NCI-H128 (cell line): ENCODE data around the gene ROR1.

Source experiments
- DNase-seq: peaks from one replicate; lab custom pipeline; 2025; ENCODE audit not compliant: unreplicated experiment; lab: John Stamatoyannopoulos, UW

ROR1 gene

DNA sequence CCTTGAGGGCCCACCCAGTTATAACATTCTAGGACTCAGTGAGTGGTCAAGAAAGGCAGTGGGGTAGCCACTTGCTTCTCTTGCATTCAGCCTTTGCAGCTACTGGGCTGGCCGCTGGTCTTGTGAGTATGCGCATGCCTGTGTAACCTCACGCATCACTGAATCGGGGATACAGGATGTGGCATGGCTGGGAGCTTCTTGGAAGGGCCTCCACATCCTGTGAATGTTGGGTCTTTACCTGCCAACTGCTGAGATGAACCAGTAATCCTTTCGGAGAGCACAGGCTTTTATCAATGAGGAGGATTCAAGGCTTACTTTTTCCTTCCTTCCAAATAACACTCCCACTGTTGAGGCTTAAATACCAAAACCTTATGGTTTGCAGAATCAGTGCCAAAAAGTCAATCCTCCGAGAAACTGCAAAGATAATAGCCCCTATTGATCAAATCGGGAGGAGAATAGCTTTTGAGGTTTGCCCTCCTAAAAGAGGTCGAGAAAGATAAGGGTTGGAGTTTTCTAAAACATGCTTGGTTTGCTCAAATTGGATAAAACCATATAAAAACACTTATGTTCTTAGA is 230.7 kb downstream of the ROR1 start:
- no peak for DNase-seq

DNA sequence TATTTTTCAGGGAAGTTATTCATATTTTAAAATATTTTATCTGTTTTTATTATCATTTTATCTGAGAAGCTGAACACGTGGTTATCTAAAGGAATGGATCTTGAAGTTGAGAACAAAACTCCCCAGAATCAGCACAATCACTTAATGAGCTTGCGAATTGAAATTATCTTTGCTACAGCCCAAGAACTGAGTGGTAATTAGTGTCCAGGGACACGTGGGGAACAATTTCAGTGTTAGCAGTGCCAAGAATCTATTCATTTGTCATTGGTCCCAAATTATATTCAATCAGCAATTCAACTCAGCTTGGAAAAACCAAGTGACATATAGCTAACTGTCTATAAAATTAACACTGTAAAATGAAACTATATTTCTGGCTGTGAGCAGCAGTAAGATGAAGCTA is 232.0 kb downstream of the ROR1 start:
- DNase-seq, result no peak

DNA sequence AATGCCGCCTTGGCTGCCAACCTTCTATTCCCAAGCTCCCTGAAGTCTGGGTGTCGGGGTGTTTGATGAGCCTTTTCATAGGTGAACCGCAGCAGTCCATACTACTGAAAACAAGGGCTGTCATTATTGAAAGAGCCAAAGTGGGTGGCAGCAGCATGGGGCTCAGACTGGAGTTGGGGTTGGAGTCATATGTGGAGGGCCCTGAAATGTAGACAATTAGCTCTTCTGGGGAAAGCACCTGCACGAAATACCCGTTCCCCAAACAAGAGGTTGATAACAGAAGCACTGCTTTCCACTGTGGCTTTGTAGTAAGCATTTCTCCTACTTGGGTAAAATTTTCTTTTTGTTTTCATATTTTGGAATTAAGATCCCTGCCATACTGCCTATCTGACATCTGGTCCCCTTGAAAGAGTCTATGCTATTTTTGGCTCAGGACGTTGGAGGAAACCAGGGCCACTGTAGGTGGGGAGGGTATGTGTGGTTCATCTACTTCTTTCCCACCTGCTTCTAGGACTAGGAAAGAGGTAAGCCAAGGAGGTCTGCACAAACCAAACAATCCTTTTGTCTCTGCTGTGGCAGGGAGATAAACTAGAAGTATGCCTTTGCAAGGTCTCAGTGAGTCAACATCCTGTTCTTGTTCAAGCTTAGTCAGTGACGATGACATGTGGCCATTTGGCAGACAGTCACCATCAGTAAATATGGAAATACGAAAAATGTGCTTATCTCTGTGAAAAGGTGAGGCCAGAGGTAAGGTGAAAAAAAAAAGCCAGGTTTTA is 232.6 kb downstream of the ROR1 start:
- DNase-seq, result no peak

DNA sequence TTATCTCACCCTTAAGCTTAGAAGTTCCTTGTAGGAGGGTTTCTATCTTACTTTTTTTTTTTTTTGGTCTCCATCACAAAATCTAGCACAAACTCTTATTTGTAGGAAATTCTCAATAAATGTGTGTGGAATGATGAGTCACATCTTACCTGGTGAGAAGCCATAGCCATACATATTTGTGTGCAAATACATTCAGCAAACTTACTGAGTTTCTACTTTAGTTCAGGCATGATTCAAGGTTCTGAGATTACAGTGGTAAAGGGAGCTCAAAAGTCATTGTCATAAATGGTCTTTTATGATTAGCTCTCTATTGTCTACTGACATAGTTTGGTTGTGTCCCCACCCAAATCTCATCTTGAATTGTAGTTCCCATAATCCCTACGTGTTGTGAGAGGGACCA is 236.5 kb downstream of the ROR1 start:
- DNase-seq, result no peak

DNA sequence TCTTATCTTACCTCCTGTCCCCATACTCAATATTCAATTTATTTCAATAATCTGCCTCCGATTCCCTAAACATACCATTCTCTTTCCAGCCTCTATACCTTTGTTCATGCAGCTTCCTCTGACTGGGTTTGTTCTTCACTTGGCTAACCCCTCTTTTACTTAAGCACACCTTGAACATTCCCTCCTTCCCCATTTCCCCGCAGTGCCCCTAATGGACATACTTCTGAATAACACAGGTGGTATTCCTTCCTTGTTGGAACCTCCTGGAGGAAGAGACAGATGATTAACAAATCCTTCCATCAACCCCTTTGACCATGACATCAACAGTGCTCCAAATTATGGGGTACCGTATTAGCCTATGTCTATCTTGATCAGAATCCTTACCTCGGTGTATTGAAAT is 239.6 kb downstream of the ROR1 start:
- DNase-seq, result no peak

DNA sequence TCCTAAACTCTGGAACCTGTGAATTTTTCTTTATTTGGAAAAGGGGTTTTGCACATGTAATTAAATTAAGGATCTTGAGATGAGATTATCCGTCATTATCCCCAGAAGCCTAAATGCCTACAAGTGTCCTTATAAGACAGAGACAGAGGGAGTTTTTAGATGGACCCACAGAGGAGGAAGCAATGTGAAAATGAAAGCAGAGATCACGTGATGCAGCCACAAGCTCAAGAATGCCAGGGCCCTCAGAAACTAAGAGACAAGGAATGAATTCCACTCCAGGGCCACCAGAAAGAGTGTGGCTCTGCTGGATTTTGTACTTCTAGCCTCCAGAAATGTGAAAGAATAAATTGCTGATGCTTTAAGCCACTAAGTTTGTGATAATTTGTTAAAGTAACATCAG is 246.0 kb downstream of the ROR1 start:
- DNase-seq, result no peak

DNA sequence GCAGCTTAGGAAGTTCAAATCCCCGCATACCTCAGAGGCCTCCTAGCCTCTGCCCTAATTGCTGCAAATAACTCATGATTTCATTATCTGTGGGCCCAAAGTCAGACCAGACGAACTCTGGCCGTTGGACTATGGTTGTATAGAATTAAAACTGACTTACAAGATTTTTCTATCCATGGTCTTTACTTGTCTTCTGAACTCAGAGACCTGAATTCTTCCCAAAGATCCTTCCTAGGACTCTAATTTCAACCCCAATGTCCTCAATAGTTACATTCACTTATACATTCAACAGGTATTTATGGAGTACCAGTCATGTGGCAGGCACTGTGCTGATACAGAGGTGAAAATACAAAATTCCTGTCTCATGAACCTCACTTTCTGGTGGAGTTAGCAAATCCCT is 247.2 kb downstream of the ROR1 start:
- DNase-seq, result no peak

DNA sequence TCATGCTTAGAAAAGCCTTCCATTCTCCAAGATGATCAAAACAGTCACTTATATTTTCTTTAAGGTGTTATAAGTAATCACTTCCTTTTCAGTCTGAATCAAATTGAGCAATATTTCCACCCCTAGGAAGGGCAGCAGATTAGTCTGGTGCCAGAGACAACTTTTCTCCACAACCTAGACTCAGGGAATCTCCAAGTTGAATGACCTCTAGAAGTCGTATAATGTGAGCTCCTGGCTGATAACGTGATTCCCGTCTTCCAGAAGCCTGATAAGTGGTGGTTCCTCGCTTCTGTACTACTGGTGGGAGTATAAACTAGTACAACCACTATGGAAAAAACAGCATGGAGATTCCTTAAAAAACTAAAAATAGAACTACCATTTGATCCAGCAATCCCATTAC is 251.2 kb downstream of the ROR1 start:
- DNase-seq, result no peak

DNA sequence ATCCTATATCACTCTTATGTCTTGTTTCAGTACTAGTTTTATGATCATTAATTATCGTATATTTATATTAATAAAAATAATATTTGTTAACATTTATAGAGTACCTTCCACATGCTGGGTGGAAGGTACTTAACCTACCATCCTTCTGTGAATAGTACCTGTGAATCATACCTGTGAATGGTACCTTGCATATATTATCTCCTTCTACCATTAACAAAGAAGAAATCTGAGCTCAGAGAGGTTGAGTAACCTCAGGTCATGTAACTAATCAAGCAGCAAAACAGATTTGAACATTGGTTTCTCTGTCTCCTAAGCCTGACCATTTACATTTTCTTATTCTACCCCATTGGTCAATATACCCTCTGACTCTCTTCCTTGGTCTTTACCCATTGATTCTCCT is 255.2 kb downstream of the ROR1 start:
- DNase-seq, result no peak

DNA sequence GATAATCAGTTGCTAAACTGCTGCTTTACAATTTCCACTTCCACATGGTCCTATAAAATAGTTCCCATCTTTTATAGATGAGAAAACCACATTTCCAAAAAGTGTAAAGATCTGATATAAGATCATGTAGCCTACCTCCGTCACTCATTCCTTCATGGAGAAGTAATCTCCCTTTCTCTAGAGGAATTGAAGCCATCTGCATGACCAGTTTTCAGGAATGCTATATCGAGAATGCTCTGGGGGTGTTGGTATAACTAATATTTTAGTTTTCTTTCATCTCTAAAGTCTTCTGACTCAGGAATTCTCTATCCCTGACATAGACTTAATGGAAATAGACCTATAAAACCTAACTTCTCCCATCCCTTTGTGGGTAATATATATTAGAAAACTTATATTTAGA is 256.6 kb downstream of the ROR1 start:
- DNase-seq, result no peak

DNA sequence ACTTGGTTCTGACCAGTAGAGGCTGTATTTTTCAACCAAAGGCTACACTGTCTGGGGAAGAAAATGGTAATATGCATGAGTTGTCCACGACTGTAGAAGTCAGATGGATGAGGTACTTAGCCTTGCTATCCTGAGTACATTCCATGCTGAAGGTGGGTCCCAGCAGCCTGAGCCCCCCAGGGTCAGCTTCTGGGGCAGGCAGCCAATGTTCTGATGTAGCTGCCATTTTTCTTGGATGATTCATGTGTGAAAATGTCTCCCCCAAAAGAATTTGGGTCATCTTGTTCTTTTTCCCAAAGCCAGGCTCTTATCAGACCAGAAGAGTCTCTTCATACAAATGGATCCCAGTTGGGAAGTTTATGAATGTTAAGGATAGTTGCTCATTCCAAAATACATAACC is 257.4 kb downstream of the ROR1 start:
- no peak for DNase-seq

DNA sequence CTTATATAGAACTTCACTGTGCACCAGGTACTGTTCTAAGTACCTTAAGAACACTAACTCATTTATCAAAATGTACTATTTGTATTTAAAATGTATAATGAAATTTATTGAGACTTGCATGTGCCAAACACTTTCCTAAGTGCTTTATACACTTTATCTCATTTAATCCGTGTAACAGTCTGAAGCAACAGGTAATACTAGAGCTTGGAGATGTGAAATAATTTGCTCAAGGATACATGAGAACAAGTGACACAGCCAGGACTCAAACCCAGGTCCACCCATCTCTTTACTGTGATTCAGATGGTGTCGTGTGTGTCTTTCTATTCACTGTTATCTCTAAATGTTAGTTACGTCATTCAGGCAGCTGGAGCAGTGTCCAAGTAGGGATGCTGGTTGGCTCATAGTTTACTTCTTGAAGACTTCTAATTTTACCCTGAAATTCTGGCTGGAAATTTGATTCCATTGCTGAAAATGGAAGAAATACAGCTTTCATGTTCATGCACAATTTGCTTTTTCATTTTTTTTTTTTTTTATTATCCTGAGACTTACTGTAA is 259.9 kb downstream of the ROR1 start:
- DNase-seq, result no peak

DNA sequence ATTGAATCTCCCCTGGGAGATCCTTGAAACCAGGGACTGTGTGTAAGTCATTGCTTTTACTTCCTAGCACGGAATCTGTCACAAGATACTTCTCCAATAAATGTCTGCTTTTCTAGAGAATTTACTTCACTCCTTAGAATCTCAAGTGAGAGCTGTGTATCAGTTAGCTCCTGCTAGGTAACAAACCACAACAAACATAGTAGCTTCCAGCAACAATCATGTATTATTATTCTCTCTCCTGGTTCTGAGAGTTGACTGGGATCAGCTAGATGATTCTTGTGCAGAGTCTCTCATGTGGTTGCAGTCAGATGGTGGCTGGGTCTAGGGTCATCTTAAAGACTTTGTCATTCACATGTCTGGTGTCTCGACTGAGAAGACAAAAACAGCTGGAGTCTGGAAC is 262.7 kb downstream of the ROR1 start:
- no peak for DNase-seq

DNA sequence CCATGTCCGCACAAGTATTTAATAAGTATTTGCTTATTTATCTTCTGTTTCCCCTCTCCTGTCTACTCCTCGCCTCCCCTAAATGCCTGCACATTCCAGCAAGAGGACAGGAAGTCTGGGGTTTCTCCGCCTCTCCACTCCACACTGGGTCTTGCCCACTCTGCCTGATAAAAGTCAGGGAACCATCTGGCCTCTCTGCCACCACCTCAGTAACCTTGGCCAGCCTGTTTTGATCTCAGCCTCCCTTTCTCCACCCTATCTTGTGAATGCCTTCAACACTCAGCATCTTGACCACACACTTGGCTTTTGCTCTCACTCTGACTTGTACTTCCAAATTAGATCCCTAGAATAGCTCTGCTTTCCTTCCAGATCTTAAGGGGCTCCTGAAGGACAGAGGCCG is 264.3 kb downstream of the ROR1 start:
- DNase-seq, result no peak

DNA sequence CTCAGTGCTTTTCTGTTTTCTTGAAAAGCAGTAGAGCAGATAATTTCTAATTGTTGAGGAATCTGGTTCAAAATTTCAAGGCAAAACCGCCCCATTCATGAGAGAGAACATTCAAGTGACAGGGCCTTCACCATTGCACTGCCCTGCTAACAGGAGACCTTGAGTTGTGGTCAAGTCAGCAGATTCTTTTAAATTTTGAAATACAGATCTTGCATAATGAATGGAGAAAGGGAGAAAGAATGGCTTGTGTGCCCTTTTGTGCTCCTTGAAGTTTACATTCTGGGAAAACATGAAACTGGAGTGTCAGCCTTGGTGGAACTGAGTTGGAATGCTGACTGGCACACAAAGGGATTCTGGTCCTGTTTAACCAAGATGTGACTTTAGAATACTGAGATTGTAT is 265.1 kb downstream of the ROR1 start:
- DNase-seq, result no peak

DNA sequence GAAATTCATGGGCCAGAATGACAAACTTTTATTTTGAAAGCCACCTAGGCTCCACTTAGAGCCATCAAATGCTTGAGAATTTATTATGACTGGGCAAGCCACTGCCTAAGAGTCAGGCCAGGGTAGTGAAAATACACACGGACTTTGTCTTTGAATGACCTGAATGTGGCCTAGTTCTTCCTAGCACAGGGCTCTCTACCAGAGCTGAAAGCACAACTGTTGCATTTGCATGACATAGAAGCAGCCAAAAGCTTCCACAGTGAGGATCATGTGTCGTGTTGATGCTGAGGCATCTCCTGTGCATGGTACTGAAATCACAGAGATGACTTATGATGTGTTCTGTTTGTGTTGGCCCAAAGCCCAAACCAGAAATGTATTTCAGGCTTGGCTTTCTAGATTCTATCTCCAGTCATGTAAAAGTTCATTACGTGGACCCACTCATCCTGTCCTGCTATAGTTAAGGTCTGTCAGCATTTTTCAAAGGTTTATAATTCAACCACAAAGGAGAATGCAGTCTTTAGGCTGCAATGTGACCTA is 265.6 kb downstream of the ROR1 start:
- no peak for DNase-seq

DNA sequence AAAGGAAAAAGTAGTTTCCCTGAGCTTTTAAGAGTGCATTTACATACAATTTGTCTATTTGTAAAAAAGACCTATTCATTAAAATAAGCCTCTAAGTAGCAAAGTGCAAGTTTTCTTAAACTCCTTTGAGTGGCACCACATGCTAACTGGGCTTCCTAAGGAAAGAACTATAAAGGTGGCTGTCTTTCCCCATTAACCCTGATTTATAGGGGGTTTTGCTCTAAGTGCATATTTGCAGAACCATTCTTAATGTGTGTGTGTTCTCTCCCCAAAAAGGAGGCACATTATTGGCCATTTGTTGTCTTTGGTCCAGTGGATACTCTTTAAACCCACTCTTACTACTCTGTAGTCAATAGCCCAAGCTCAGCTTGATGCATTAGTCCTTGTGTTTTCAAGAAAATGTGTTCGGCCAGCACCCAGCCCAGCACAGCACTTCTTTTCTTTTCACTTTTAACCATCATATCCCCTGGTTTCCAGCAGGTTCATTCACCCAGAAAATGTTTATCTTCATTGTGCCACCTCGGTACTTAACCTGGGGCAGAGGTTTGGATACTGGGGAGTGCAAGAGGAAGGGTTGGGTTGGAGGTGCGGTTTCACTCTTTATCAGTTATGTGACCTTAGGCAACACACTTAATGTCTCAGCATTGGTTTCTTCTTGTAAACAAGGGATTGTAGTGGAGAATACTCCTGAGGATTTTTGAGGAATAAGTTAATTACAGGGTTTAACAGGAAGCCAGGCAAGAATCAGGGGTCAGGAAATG is 267.7 kb downstream of the ROR1 start:
- DNase-seq, result no peak

DNA sequence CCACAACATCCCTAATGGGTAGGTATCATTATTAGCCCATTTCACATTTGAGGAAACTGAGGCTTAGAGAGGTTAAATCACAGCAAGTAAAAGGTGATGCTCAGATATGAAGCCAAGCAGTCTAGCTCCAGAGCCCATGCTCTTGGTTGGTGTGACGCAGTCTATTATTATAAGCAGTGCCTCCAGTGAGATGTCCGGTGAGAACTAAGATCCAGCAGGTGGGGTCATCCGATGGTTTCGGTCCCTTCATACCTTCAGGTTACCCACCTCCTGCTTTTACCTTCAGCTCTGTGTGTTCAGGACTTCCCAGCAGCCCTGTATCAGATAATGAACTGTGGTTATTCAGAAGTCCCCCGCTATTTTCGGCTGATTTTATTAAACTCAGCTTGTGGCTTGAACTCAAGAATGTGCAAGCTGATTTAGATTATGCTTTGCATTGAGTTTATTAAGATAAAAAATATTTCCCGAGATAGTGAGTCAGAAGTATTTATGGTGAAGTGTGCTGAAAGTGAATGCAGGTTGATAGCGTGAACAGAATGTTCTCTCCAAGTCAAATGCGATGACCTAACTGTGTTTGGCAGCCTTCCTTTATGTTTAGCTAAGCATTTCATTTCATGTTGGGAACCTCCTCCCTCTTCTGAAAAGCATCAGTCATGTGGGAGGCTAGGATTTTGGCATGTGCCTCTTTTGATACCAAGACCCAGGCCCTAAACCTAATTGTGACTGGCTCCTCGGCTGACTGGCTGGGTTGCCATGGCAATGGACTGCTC is 268.7 kb downstream of the ROR1 start:
- no peak for DNase-seq

DNA sequence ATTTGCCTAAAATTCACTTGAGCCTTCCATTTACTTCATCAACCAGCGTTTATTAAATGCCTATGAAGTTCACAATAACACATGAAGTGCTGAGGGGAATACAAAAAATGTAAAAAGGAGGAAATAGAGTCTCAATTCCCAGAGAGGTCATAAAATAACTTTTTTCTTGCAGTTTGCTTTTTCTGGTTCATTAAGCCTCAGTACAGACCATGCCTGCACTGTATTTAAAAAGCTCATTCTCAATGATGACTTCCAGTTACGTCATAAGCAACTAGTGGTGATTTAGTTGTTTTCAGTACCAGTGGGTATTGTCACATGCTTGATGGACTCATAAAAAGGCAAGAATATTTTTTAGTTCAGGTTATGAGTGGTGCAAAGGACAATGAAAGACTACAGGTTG is 269.5 kb downstream of the ROR1 start:
- DNase-seq, result no peak

DNA sequence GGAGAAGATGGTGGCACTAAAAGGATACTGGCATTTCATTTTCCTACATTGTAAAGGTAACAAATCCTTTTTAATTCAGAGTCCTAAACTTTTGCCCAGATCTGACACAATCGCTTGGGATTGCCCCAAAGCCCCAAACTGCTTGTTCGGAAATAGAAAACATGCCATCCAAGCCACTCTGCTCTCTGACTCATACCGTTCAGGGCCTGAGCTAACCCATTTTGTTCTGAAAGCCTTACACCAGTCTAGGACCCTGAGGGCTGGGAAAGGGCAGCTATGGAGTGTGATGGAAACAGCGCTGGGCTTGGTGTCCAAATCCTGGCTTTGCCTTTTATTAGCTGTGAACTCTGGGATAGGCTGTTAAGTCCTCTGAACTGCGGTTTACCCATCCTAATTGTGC is 270.2 kb downstream of the ROR1 start:
- no peak for DNase-seq

DNA sequence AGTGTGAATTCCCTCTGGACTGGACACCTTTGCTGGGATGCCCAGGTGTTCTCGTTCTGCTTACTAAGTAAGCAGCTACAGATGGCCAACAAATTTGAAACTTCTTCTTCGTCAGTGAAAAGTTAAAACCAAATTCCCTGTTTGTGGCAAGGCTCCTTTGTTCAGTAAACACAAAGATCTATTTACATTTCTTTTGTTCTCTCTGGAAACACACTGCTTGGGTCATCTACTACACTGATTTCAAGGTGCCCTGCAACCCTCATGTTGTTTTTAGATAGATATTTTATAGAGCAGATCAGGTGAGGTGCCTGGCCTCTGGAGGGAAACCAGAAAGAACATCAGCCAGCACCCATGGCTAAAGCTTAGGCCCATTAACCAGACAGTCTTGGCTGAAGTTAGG is 272.4 kb downstream of the ROR1 start:
- DNase-seq, result no peak
